Measurements from ENCODE around the gene RASSF3. TPM values are rescaled to one million over a fixed set of nuclear protein-coding genes. Genes with fewer than 3 reads are reported as not detected.
"Not testable (repeated sequence)": the region's sequence is repeated elsewhere in the genome, so short reads cannot be mapped to it uniquely, and the experiment has no call there.

Gene RASSF3
- total and polyA plus RNA-seq, 10 of the 15 experiments (the other 5 are each of a cell fraction or from before 2014, with no cell fraction given), result 6.9 to 62.4 (median 30.3) TPM

GRCh38 chr12:64583395-64583770 is 26.9 kb upstream of the RASSF3 start:
- H3K4me3 ChIP-seq; H3K36me3 ChIP-seq (ENCODE audit: control insufficient read depth in 2 of 2, insufficient read depth in 2 of 2, low read length in 1 of 2); H3K79me2 ChIP-seq (ENCODE audit: control insufficient read depth, insufficient read depth, low read length); H4K20me1 ChIP-seq (ENCODE audit: control insufficient read depth, insufficient read depth); H3K9me3 ChIP-seq (replicated peaks; ENCODE audit: control insufficient read depth, insufficient read depth, low read length); BruUV-seq (replicated peaks); ATAC-seq; H3K27ac ChIP-seq (ENCODE audit: control insufficient read depth, insufficient read depth); DNase-seq (ENCODE audit: low read depth, low spot score); in situ Hi-C loops (cut with MboI); H3K27me3 ChIP-seq (replicated peaks in 1 of 2; ENCODE audit: control insufficient read depth in 2 of 2, insufficient read depth in 2 of 2, low read length in 1 of 2); FAIRE-seq; intact Hi-C loops (cut with micrococcal nuclease; ENCODE audit: unreplicated experiment); H3K4me1 ChIP-seq (ENCODE audit: control insufficient read depth, insufficient read depth, low read length); POLR2A ChIA-PET; H3K9ac ChIP-seq (ENCODE audit: control insufficient read depth, insufficient read depth, low read length): not testable (repeated sequence)
- ChIA-PET CTCF (interaction anchor here (1.2 kb wide), 1 partner anchor 34 kb away, joined by 3 read pairs; no protein-coding TSS in a partner anchor), RAD21 (ENCODE audit: unreplicated experiment) (interaction anchor here (1.1 kb wide), 1 partner anchor 115 kb away, joined by 4 read pairs; no protein-coding TSS in a partner anchor), SMC1A (ENCODE audit: uncharacterized antibody, unreplicated experiment) (interaction anchor here (0.6 to 1.7 kb wide), 5 partner anchors 12 to 702 kb away, joined by 3 to 5 read pairs (median 4); no protein-coding TSS in a partner anchor)
- H2AFZ ChIP-seq (ENCODE audit: control insufficient read depth, low read depth, low read length), result peak overlapping the region; percentile 72
- peak overlapping the region; percentile 53 for H3K4me2 ChIP-seq (ENCODE audit: control insufficient read depth, insufficient read depth)
- WGBS (ENCODE audit: insufficient coverage, insufficient replicate concordance, low lambda C conversion rate, missing lambda C conversion rate), result 77% methylated on average over 7 of the region's 7 CpGs

DNA sequence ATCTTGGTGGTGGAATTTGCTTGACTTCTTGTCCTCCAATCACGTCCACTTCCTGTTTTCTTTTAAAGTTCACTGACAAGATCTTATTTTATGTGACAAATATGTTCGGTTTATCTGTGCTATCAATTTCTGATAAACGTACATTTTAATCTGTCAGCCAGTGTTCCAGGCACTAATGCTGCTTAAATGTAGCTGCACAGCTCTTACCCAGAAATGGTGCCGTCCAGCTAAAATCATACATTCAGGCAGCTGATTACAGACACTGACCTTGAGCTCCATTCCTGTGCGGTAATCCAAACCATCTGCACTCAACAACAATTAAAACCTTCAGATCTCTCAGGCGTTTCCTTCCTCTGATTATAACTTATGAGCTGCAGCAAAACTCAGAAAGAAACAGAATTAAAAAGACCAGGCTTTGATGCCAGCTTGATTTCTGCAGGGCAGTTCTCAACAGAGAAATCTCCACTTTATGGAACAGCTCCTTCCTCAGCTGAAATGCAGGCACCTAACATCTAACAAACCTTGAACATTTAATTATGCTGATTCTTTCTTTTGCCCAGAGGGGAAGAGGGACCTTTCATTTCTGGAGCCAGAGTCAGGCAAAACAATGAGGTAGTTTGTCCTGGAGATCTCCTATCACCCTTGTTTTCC is 26.4 kb upstream of the RASSF3 start:
- peak overlapping the region; percentile 72 for H2AFZ ChIP-seq (ENCODE audit: control insufficient read depth, low read depth, low read length)
- H3K9me3 ChIP-seq (replicated peaks; ENCODE audit: control insufficient read depth, insufficient read depth, low read length), result no peaks in the 10 kb centered on the region
- H4K20me1 ChIP-seq (ENCODE audit: control insufficient read depth, insufficient read depth), result no peaks in the 10 kb centered on the region
- no peak overlapping the region for H3K27ac ChIP-seq (ENCODE audit: control insufficient read depth, insufficient read depth)
- POLR2A ChIA-PET, result no interaction called here
- no peaks in the 10 kb centered on the region for H3K4me1 ChIP-seq (ENCODE audit: control insufficient read depth, insufficient read depth, low read length)
- TF ChIP-seq, protein P1, sequence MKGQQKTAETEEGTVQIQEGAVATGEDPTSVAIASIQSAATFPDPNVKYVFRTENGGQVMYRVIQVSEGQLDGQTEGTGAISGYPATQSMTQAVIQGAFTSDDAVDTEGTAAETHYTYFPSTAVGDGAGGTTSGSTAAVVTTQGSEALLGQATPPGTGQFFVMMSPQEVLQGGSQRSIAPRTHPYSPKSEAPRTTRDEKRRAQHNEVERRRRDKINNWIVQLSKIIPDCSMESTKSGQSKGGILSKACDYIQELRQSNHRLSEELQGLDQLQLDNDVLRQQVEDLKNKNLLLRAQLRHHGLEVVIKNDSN (IDR thresholded peaks at IDR 0.05; ENCODE audit: borderline replicate concordance, extremely low read length, insufficient read depth, low read depth, low read length), result no peak
- no peak for TF ChIP-seq ZNF217 (IDR thresholded peaks at IDR 0.05)
- peak; percentile 73; the same call in 1 of the 2 replicates for TF ChIP-seq SPI1 (IDR thresholded peaks at IDR 0.05; ENCODE audit: borderline replicate concordance, insufficient read depth, low read depth, low read length)
- intact Hi-C loops (cut with micrococcal nuclease; ENCODE audit: unreplicated experiment), result no loop called here
- in situ Hi-C loops (cut with MboI), result no loop called here
- H3K4me2 ChIP-seq (ENCODE audit: control insufficient read depth, insufficient read depth), result peak overlapping the region; percentile 53
- no peak for DNase-seq (ENCODE audit: low read depth, low spot score)
- H3K36me3 ChIP-seq (ENCODE audit: control insufficient read depth in 2 of 2, insufficient read depth in 2 of 2, low read length in 1 of 2), result no peaks in the 10 kb centered on the region
- SMC1A ChIA-PET (ENCODE audit: uncharacterized antibody, unreplicated experiment), result interaction anchor here (0.6 to 1.7 kb wide), 6 partner anchors 13 to 702 kb away, joined by 3 to 5 read pairs (median 4); no protein-coding TSS in a partner anchor
- H3K9ac ChIP-seq (ENCODE audit: control insufficient read depth, insufficient read depth, low read length), result no peak overlapping the region
- H3K4me3 ChIP-seq, result no peak overlapping the region
- RAD21 ChIA-PET (ENCODE audit: unreplicated experiment), result interaction anchor here (1.1 kb wide), 1 partner anchor 114 kb away, joined by 4 read pairs; no protein-coding TSS in a partner anchor
- no peak for ATAC-seq
- no peak for FAIRE-seq
- no peaks in the 10 kb centered on the region for H3K27me3 ChIP-seq (replicated peaks in 1 of 2; ENCODE audit: control insufficient read depth in 2 of 2, insufficient read depth in 2 of 2, low read length in 1 of 2)
- 7% methylated on average over 6 of the region's 6 CpGs for WGBS (ENCODE audit: insufficient coverage, insufficient replicate concordance, low lambda C conversion rate, missing lambda C conversion rate)
- BruUV-seq (replicated peaks), result no TSS peak
- CTCF ChIA-PET, result interaction anchor here (0.8 to 1.2 kb wide), 4 partner anchors 20 to 132 kb away, joined by 3 read pairs; no protein-coding TSS in a partner anchor
- no peaks in the 10 kb centered on the region for H3K79me2 ChIP-seq (ENCODE audit: control insufficient read depth, insufficient read depth, low read length)
